ENCODE data around the gene CGB2.
"Not testable (repeated sequence)": the region's sequence is repeated elsewhere in the genome, so short reads cannot be mapped to it uniquely, and the experiment has no call there.

The CGB2 gene

DNA sequence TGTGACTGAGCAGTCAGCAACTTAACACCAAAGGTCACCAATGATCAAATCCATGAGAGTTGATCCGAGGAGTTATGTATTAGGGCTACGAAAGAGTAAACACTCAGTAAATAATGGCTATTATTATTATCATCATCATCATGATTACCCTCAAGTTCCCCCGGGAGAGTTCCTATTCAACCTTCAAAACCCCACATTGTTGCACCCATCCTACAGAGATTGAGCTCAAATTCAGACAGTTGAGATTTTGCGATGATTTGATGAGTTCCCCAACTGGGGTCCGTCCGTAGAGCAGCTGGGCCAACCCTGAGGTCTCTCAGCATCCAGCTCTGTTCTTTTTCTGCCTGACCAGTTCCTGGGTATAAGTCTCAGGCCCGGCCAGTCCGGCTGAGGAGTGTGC is 6.4 kb downstream of the CGB2 start:
- not testable (repeated sequence) for DNase-seq (ENCODE audit: low spot score)

DNA sequence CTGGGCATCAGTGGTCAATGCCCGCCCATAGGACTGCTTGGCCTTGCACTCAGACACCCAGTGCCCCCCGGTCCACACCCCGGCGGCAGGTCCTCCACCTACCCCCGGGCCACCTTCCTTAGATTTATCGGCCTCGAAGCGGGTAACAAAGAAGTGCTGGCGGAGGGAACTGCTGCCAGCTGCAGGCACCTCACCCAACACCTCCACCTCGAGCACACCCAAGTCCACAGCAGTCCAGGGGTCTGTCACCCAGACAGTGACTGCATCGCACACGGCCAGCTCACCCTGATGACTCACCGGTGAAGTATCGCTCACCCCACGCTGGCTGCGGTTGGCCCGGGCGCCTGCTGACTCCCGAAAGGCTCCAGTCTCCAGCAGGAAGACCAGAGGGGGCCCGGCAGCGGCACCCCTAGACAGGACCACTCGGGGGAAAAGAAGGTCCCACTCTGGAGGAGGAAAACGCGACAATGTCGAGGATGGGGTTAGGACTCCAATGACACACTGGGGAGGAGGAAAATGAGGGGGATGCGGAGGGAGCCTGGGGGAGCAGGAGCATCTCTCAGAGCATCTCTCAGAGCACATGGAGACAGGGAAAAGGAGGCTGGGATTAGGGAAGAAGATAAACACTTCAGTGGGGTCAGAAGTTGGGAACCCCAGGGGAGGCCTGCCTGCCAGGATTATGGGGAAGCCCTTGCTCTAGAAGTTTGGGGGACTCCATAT is 7.0 kb downstream of the CGB2 start:
- DNase-seq (ENCODE audit: low spot score), result not testable (repeated sequence)

DNA sequence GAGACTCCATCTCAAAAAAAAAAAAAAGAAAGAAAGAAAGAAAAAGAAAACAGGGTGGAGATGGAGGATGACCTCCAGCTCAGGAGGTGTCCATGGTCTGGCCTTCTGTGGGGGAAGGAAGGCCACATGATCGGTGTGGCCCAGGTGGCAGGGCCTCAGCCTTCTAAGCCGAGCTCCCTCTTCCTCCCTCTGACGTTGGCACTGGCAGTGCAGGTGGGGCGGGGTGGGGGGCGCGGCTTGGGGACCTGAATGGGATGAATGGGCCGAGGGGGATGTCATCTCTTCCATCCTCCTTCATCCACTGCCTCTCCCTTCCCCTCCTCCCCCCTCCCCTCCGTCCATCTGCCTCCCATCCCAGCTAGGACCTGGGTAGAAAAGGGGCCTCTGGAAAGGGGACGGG is 8.0 kb downstream of the CGB2 start:
- not testable (repeated sequence) for DNase-seq (ENCODE audit: low spot score)

DNA sequence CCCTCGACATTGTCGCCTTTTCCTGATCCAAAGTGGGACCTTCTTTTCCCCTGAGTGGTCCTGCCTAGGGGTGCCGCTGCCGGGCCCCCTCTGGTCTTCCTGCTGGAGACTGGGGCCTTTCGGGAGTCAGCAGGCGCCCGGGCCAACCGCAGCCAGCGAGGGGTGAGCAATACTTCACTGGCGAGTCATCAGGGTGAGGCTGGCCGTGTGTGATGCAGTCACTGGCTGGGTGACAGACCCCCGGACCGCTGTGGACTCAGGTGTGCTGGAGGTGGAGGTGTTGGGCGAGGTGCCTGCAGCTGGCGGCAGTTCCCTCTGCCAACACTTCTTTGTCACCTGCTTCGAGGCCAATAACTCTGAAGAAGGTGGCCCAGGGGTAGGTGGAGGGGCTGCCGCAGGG is 10.5 kb downstream of the CGB2 start:
- DNase-seq (ENCODE audit: low spot score), result no peak

DNA sequence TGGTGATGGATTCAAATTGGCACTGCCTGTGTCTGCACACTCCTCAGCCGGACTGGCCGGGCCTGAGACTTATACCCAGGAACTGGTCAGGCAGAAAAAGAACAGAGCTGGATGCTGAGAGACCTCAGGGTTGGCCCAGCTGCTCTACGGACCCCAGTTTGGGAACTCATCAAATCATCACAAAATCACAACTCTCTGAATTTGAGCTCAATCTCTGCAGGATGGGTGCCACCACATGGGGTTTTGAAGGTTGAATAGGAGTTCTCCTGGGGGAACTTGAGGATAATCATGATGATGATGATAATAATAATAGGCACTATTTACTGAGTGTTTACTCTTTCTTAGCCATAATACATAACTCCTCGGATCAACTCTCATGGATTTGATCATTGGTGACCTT is 11.0 kb downstream of the CGB2 start:
- not testable (repeated sequence) for DNase-seq (ENCODE audit: low spot score)

DNA sequence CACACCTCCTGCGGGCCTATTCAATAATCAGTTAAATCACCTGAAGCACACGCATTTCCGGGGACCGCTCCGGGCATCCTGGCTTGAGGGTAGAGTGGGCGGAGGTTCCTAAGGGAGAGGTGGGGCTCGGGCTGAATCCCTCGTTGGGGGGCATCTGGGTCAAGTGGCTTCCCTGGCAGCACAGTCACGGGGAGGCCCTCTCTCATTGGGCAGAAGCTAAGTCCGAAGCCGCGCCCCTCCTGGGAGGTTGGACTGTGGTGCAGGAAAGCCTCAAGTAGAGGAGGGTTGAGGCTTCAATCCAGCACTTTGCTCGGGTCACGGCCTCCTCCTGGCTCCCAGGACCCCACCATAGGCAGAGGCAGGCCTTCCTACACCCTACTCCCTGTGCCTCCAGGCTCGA is 11.9 kb downstream of the CGB2 start, which contains the start of gene CGB5:
Gene CGB5, plus strand, starts transcription at position 301 of the 400 bp plus-strand sequence. CDS start 362 bp downstream, outside the sequence.
- DNase-seq (ENCODE audit: low spot score), result not testable (repeated sequence)

DNA sequence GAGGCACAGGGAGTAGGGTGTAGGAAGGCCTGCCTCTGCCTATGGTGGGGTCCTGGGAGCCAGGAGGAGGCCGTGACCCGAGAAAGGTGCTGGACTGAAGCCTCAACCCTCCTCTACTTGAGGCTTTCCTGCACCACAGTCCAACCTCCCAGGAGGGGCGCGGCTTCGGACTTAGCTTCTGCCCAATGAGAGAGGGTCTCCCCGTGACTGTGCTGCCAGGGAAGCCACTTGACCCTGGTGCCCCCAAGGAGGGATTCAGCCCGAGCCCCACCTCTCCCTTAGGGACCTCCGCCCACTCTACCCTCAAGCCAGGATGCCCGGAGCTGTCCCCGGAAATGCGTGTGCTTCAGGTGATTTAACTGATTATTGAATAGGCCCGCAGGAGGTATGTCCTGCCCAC is 17.3 kb downstream of the CGB2 start, which contains the start of gene CGB8:
Gene CGB8, minus strand, starts transcription at position 101 of the 400 bp plus-strand sequence. CDS start 372 bp downstream, outside the sequence.
- not testable (repeated sequence) for DNase-seq (ENCODE audit: low spot score)

DNA sequence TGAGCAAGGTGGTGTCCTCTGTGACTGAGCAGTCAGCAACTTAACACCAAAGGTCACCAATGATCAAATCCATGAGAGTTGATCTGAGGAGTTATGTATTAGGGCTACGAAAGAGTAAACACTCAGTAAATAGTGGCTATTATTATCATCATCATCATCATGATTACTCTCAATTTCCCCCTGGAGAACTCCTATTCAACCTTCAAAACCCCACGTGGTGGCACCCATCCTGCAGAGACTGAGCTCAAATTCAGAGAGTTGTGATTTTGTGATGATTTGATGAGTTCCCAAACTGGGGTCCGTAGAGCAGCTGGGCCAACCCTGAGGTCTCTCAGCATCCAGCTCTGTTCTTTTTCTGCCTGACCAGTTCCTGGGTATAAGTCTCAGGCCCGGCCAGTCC is 18.1 kb downstream of the CGB2 start:
- not testable (repeated sequence) for DNase-seq (ENCODE audit: low spot score)

DNA sequence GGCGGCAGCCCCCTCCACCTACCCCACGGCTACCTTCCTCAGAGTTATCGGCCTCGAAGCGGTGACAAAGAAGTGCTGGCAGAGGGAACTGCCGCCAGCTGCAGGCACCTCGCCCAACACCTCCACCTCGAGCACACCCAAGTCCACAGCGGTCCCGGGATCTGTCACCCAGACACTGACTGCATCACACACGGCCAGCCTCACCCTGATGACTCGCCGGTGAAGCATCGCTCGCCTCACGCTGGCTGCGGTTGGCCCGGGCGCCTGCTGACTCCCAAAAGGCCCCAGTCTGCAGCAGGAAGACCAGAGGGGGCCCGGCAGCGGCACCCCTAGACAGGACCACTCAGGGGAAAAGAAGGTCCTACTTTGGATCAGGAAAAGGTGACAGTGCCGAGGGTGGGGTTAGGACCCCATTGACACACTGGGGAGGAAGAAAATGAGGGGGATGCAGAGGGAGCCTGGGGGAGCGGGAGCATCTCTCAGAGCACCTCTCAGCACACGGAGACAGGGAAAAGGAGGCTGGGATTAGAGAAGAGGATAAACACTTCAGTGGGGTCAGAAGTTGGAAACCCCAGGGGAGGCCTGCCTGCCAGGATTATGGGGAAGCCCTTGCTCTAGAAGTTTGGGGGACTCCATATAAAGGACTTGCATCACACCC is 18.8 kb downstream of the CGB2 start:
- DNase-seq (ENCODE audit: low spot score), result not testable (repeated sequence)

DNA sequence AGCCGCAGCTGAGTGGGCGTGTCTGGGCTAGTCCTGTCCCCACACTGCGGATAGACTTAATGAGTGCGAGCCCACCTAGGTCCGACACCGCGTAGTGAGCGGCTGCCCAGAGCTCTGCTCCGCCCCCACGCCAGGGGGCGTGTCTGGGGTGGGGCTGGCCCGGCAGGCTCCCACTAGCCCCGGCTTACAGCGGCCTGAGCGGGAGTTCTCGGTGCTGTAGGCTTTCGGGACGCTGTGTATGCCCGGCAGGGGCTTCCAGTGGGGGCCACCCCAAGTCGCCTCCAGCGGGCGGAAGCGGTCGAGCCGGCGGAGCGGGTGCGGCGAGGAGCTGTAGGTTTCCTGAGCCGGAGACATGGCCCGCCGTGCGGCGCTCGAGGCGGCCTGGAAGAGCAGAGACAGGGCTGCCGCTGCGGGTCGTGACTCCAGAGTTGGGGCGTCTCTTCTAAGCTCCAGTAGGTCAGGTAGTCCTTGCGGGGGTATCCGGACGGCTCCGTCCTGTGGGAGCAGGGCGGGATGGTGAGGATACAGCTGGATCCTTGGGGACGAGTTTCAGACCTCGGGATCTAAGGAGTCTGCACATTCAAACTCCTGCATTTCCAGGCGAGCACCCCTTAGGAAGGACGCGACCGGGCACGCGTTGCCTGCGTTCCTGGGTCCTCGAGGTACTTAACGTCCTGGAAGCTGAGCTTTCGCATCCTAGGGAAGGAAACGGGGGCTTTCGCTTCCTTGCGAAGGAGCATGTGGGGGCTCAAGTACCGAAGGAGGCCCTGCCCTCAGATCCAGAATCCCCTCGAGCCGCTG is 24.6 kb downstream of the CGB2 start:
- DNase-seq (ENCODE audit: low spot score), result peak; percentile 10

DNA sequence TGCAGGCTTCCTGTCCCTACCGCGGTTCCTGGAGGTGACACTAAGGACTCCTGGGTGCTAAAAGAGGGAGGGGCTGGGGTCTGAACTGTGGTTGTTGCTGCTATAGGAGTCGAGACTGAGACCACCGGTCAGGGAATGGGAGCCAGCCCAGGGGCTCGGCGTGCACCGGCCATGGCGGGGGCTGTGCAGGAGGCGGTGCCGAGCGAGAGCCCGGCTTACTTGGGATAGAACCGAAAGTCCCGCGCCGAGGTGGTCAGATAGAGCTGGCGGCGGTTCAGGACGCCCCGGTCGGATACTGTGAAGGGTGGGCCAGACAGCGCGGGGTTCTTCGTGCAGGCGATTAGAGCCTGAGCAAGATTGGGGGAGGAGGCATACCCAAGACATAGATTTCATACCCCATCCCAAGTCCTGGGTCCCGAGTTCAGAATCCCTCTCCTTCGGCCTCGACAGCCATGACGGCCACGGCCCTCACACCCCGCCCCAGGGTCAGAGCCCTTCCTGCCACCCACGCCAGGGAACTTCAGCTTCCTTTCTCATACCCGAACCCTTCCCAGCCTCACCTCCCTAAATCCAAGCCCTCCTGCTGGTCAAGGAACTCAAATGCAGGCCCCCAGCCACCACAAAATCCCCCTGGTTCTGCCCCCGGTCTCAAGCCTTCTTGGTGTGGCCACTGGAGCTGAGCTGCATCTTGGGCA is 25.4 kb downstream of the CGB2 start:
- DNase-seq (ENCODE audit: low spot score), result not testable (repeated sequence)

DNA sequence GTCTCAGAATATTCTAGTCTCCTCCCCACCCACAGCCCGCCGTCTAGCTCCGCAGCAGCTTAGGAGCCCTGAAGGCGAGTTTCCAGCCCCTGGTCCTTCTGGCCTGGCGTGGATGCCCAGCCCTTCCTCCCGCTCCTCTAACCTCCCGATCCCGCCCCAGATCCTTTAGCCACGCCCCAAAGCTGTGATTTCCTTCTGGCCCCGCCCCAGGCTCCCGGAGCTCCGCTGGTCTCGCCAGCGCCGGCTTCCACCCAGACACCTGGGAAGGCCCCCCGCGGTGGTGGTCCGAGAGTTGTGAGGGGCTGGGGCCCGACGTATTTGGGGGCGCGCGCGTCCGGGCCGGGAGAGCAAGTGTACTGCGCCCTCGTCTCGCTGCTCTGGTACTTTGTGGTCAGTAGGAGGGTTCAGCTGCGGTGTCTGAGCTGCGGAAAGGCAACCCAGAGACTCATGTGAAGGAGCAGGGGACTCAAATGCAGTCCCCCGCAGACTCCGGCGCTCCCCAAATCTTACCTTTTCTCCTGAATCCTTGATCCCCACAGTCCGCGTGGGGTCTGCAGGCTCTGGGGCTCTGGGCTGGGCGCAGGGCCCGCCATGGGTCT is 26.0 kb downstream of the CGB2 start, which contains the start of gene CGB7:
Gene CGB7, minus strand, starts transcription at position 114 of the 599 bp plus-strand sequence. CDS start 2,374 bp downstream, outside the sequence.
- DNase-seq (ENCODE audit: low spot score), result peak; percentile 6

DNA sequence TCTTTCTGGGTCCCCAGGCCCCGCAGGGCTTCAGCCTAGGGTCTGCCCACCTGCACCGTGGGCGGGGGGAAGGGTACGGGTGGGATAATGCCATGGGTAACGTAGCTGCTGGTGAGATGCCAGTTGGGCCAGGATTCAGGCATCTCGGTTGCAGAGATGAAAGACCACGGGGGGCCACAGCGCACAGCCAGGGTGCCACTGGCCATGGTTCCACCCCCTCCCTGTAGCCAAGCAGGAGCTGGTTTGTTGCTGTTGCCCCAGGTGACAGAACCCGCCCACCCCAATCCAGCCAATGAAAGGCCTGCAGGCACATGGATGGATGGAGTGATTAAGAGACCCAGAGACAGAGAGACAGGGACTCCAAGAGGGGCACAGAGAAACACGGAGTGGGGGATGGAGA is 26.9 kb downstream of the CGB2 start:
- DNase-seq (ENCODE audit: low spot score), result no peak

DNA sequence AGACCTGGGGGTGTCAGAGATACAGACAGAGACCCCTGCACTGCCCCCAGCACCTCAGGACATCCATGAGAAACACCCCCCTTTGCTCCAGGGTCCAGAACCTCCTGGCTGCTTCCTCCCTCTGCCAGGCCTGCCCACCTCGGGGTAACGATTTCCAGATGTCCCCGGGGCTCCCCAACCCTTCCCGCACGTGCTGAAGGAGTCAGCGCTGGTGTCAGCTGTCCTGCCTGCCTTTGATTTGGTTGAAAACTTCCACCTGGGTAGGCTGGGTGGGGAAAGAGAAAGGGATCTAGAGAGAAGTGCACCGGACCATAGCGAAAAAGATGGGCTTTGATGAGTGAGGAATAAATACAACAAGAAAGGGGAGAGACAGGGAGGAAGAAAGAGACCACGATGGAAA is 27.4 kb downstream of the CGB2 start:
- DNase-seq (ENCODE audit: low spot score), result no peak

DNA sequence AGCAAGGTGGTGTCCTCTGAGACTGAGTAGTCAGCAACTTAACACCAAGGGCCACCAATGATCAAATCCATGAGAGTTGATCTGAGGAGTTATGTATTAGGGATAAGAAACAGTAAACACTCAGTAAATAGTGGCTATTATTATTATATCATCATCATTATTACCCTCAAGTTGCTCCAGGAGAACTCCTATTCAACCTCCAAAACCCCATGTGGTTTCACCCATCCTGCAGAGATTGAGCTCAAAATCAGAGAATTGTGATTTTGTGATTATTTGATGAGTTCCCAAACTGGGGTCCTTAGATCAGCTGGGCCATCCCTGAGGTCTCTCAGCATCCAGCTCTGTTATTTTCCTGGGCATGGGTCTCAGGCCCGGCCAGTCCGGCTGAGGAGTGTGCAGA is 29.3 kb downstream of the CGB2 start:
- no peak for DNase-seq (ENCODE audit: low spot score)

DNA sequence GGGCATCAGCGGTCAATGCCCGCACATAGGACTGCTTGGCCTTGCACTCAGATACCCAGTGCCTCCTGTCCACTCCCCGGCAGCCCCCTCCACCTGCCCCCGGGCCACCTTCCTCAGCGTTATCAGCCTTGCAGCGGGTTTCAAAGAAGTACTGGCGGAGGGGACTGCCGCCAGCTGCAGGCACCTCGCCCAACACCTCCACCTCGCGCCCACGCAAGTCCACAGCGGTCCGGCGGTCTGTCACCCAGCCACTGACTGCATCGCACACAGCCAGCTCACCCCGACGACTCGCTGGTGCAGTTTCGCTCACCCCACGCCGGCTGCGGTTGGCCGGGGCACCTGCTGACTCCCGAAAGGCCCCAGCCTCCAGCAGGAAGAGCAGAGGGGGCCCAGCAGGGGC is 29.8 kb downstream of the CGB2 start:
- no peak for DNase-seq (ENCODE audit: low spot score)

DNA sequence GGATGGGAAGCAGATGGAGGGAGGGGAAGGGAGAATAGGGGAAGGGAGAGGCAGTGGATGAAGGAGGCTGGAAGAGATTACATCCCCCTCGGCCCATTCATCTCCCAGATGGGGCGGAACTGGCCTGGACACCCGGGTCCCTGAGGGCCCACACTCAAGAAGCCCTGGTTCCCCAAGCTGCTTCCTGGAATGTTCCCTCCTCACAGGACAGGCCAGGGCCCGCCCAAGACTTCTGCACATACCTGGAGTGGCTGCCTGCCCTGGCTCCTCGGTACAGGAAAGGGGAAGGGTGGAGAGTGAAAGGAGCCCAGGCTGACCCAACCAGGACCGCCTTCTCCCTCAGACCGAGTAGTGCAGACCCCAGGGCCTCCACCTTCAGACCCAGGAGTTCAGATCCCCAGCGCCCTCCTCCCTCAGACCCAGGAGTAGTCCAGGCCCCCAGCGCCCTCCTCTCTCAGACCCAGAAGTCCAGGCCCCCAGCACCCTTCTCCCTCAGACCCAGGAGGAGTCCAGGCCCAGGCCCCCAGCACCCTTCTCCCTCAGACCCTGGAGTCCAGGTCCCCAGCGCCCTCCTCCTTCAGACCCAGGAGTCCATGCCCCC is 32.4 kb downstream of the CGB2 start:
- no peak for DNase-seq (ENCODE audit: low spot score)

DNA sequence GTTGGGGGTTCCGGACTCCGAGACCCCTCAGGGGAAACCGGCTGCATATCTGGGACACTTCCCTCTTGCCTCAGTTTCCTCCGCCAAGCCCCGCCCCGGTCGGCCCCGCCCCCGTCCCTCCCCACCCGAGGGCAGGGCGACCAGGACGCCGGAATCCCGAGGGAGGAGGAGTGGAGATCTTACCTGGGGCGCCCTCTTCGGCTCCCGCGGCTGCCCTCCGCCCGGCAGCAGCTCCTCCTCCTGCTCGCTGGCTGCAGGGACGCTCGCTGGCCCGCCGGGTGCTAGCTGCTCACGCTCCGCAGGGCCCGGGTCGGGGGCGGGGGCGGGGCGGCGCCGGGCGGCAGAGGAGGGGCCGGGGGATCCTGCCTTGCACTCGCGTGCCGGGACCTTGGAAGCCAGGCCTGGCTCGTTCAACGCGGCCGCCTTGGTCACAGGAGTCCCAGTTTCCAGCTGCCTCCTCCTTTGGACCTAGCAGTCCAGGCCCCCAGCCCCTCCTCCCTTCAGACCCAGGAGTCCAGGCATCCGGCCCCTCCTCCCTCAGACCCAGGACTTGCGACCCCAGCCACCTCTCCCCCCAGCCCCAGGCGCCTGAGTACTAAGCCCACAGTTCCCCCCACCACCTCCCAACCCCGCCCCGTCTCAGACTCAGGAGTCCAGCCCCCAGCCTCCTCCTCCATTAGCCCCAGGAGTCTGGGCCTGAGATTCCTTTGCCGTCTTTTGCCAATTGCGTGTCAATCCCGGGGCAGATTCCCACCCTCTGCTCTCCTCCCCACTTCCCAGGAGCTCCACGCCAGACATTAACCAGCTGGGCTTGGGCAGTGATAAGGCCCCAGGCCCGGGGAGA is 33.3 kb downstream of the CGB2 start, which contains the start of gene NTF4:
Gene NTF4, minus strand, starts transcription at position 51 of the 844 bp plus-strand sequence. CDS start 2,821 bp downstream, outside the sequence.
- DNase-seq (ENCODE audit: low spot score), result no peak

DNA sequence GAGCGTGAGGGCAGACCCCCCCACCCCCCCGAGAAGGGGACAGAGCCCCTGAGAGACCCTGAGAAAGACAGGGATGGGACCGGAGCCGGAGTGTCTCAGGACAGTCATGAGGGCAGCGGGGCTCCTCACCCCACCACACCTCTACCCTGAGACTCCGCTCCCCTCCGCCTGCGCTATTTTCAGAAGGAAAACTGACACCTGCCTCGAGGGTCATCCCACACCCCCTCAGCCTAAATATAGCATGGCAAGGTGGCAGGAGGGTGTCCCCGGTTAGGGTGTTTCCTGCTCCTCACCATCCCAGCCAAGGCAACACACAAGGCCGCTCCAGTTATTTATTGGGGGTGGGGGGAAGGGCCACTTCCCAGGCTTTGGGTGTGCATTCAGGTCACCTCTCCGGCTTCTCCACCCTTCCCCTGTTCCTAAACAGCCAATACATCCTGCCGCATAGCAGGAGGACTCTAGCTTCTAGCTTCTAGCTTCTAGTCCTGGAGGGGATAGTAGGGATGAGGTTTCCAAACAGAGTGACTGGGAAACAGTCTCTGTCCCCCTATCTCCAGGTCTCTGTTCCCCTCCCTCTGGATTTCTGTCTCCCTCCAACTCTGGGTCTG is 34.3 kb downstream of the CGB2 start:
- no peak for DNase-seq (ENCODE audit: low spot score)

All from globus pallidus (tissue), 1 donor.